Neural progenitor cell (in vitro differentiated cells): Measurements from ENCODE around the gene CA12. TPM values are rescaled to one million over a fixed set of nuclear protein-coding genes. Genes with fewer than 3 reads are reported as not detected.
A peak's percentile ranks its signal among the peaks of the same experiment; 100 is the strongest.

Experiments
- DNase-seq: peaks from one replicate; pipeline ENCODE4 v3.0.0-alpha.2; 2016; ENCODE audit warnings: low spot score
- H2AFZ ChIP-seq: fragments of 200-600 bp; sonication (generic); replicated peaks from 2 replicates; pipeline ENCODE4 v1.6.1; 2016; ENCODE audit warnings: antibody characterized with exemption
- H3F3A ChIP-seq: fragments of 200-600 bp; sonication (generic); 2 replicates; pipeline ENCODE4 v1.6.1; 2016; ENCODE audit warnings: antibody characterized with exemption, low read depth
- H3K27ac ChIP-seq: fragments of 200-600 bp; sonication (generic); 2 replicates; pipeline ENCODE4 v1.5.1; 2016; ENCODE audit warnings: mild to moderate bottlenecking
- H3K27me3 ChIP-seq: fragments of 200-600 bp; sonication (generic); 2 replicates; pipeline ENCODE4 v1.6.1; 2016; ENCODE audit warnings: mild to moderate bottlenecking, moderate library complexity
- H3K36me3 ChIP-seq: fragments of 200-600 bp; sonication (generic); 2 replicates; pipeline ENCODE4 v1.5.1; 2016
- H3K4me1 ChIP-seq: fragments of 200-600 bp; sonication (generic); 2 replicates; pipeline ENCODE4 v1.6.1; 2016; ENCODE audit warnings: mixed run types
- H3K4me2 ChIP-seq: fragments of 200-600 bp; sonication (generic); 2 replicates; pipeline ENCODE4 v1.6.1; 2016
- H3K4me3 ChIP-seq: fragments of 200-600 bp; sonication (generic); 2 replicates; pipeline ENCODE4 v1.5.1; 2016
- H3K79me2 ChIP-seq: fragments of 200-600 bp; sonication (generic); 2 replicates; pipeline ENCODE4 v1.6.1; 2016; ENCODE audit warnings: low read depth
- H3K9ac ChIP-seq: fragments of 200-600 bp; sonication (generic); 2 replicates; pipeline ENCODE4 v1.6.1; 2016
- H3K9me3 ChIP-seq: fragments of 200-600 bp; sonication (generic); 2 replicates; pipeline ENCODE4 v1.5.1; 2016; ENCODE audit warnings: low read depth
- H4K20me1 ChIP-seq: fragments of 200-600 bp; sonication (generic); 2 replicates; pipeline ENCODE4 v1.6.1; 2016; ENCODE audit warnings: low read depth
- H3K27ac Mint-ChIP-seq: 3 replicates; pipeline ENCODE4 v1.8.0; 2021; ENCODE audit warnings: mixed read lengths
- H3K27me3 Mint-ChIP-seq: 2 replicates; pipeline ENCODE4 v1.8.0; 2022; ENCODE audit warnings: low read depth, mild to moderate bottlenecking, inconsistent platforms, moderate library complexity, mixed read lengths; ENCODE audit not compliant: insufficient read depth
- H3K36me3 Mint-ChIP-seq: 3 replicates; pipeline ENCODE4 v1.8.0; 2021; ENCODE audit warnings: mixed read lengths
- H3K4me1 Mint-ChIP-seq: 3 replicates; pipeline ENCODE4 v1.8.0; 2021; ENCODE audit warnings: mixed read lengths
- H3K4me3 Mint-ChIP-seq: 3 replicates; pipeline ENCODE4 v1.8.0; 2021; ENCODE audit warnings: mild to moderate bottlenecking, moderate library complexity, mixed read lengths
- H3K9me3 Mint-ChIP-seq: 3 replicates; pipeline ENCODE4 v1.8.0; 2020; ENCODE audit warnings: mixed read lengths
- EZH2 ChIP-seq: fragments of 200-600 bp; sonication (generic); IDR thresholded peaks from 2 replicates; pipeline ENCODE4 v1.6.1; 2017; ENCODE audit warnings: antibody characterized with exemption, mild to moderate bottlenecking, moderate library complexity
- EZH2phosphoT487 ChIP-seq: fragments of 200-600 bp; sonication (generic); IDR thresholded peaks from 2 replicates; pipeline ENCODE4 v1.6.1; 2017; ENCODE audit warnings: antibody characterized with exemption
- total RNA-seq: library from RNA; depleted of rRNA; stranded (reverse); fragments of >200 nt; gene quantifications from 2 replicates; pipeline ENCODE4 v1.2.3, GENCODE V29; 2015; ENCODE audit warnings: low replicate concordance
- TF ChIP-seq, protein P1 (sequence below): fragments of 200-600 bp; sonication (generic); IDR thresholded peaks from 2 replicates; pipeline ENCODE4 v1.5.1; 2017; ENCODE audit warnings: antibody characterized with exemption, mild to moderate bottlenecking

CA12 gene
- total RNA-seq, 1 donor from 2014 or later = 0.45 TPM

DNA sequence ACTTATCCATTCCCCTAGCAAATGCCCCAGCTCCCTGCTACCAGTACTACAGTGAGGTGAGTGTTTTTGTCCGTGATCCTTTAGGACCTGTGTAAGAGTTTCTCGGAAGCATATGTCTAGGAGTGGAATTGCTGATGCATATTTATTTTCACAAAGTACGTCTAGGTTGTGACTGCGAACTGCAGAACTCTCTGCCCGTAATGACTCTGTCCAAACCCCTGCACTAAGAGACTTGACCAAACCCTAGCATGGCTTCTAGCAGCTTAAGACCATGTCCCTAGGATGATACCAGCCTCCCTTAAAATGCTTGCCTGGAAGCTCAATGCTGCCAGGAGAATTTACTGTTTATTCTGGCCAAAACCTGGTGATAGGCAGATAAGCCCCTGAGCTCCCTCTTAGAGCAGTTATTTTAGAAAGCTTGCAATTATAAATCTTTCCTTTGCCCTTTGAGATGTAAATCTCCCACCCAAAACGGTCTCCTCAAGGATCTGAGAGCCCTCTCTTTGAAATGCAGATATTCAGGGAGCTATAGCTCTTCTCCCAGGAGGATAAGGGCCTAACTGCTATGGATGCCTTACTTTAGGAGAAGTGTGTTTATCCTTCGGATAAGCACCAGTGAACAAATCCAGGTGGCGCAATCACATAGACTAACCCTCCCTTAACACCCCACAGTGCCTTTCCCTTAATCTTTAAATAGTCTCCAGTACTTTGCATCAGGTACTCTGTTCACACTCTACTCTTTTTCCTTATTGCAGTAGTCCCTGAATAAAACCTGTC is 14.7 kb upstream of the CA12 start:
- no peaks in the 10 kb centered on the region for H4K20me1 ChIP-seq
- no peak overlapping the region for H3K4me3 ChIP-seq
- H2AFZ ChIP-seq = no peak overlapping the region
- H3K27me3 Mint-ChIP-seq = peaks cover 5% of the 10 kb centered on the region
- DNase-seq = peak; percentile 49
- H3K27me3 ChIP-seq = no peaks in the 10 kb centered on the region
- no peak overlapping the region for H3K27ac ChIP-seq
- peak overlapping the region; percentile 29 for H3K4me2 ChIP-seq
- no peaks in the 10 kb centered on the region for H3K9me3 ChIP-seq
- H3K27ac Mint-ChIP-seq = no peak overlapping the region
- H3K36me3 ChIP-seq = no peaks in the 10 kb centered on the region
- H3K4me1 Mint-ChIP-seq = peaks cover 3% of the 10 kb centered on the region
- H3F3A ChIP-seq = peaks cover 13% of the 10 kb centered on the region
- H3K36me3 Mint-ChIP-seq = no peaks in the 10 kb centered on the region
- TF ChIP-seq EZH2 (no peak), EZH2phosphoT487 (no peak)
- TF ChIP-seq, protein P1, sequence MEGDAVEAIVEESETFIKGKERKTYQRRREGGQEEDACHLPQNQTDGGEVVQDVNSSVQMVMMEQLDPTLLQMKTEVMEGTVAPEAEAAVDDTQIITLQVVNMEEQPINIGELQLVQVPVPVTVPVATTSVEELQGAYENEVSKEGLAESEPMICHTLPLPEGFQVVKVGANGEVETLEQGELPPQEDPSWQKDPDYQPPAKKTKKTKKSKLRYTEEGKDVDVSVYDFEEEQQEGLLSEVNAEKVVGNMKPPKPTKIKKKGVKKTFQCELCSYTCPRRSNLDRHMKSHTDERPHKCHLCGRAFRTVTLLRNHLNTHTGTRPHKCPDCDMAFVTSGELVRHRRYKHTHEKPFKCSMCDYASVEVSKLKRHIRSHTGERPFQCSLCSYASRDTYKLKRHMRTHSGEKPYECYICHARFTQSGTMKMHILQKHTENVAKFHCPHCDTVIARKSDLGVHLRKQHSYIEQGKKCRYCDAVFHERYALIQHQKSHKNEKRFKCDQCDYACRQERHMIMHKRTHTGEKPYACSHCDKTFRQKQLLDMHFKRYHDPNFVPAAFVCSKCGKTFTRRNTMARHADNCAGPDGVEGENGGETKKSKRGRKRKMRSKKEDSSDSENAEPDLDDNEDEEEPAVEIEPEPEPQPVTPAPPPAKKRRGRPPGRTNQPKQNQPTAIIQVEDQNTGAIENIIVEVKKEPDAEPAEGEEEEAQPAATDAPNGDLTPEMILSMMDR = peak; percentile 12
- H3K9ac ChIP-seq = no peak overlapping the region
- H3K9me3 Mint-ChIP-seq = no peaks in the 10 kb centered on the region
- peaks cover 8% of the 10 kb centered on the region for H3K4me1 ChIP-seq
- no peaks in the 10 kb centered on the region for H3K79me2 ChIP-seq
- no peak overlapping the region for H3K4me3 Mint-ChIP-seq

DNA sequence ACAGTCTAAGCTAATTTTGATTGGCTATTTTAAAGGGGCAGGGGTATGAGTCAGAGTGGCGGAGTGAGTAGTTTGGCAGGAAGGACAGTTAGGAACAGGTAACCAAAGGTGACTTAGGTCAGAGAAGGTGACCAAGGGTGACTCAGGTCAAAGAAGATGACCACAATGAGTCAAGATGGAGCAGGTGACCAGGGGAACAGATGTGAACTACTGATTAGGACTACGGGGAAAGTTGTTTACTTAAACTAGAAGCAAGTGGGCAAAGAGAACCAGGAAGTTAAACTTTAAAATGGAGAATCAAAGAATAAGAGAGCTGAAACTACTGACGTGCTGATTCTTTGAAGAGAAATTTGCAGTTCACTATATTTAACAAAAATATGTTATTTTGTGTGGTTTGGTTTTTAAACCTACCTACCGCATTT is 14.1 kb upstream of the CA12 start:
- no peaks in the 10 kb centered on the region for H3K9me3 Mint-ChIP-seq
- Histone ChIP-seq H3F3A (peaks cover 13% of the 10 kb centered on the region), H2AFZ (no peak overlapping the region), H3K27ac (no peak overlapping the region), H3K36me3 (no peaks in the 10 kb centered on the region), H3K9me3 (no peaks in the 10 kb centered on the region), H3K9ac (no peak overlapping the region), H3K27me3 (no peaks in the 10 kb centered on the region), H3K4me3 (no peak overlapping the region), H3K79me2 (no peaks in the 10 kb centered on the region), H4K20me1 (no peaks in the 10 kb centered on the region), H3K4me2 (no peak overlapping the region), H3K4me1 (peaks cover 8% of the 10 kb centered on the region)
- H3K36me3 Mint-ChIP-seq = no peaks in the 10 kb centered on the region
- peaks cover 3% of the 10 kb centered on the region for H3K4me1 Mint-ChIP-seq
- no peak overlapping the region for H3K4me3 Mint-ChIP-seq
- peaks cover 5% of the 10 kb centered on the region for H3K27me3 Mint-ChIP-seq
- DNase-seq = no peak
- TF ChIP-seq, protein P1 = no peak
- no peak for TF ChIP-seq EZH2
- no peak for TF ChIP-seq EZH2phosphoT487
- no peak overlapping the region for H3K27ac Mint-ChIP-seq

DNA sequence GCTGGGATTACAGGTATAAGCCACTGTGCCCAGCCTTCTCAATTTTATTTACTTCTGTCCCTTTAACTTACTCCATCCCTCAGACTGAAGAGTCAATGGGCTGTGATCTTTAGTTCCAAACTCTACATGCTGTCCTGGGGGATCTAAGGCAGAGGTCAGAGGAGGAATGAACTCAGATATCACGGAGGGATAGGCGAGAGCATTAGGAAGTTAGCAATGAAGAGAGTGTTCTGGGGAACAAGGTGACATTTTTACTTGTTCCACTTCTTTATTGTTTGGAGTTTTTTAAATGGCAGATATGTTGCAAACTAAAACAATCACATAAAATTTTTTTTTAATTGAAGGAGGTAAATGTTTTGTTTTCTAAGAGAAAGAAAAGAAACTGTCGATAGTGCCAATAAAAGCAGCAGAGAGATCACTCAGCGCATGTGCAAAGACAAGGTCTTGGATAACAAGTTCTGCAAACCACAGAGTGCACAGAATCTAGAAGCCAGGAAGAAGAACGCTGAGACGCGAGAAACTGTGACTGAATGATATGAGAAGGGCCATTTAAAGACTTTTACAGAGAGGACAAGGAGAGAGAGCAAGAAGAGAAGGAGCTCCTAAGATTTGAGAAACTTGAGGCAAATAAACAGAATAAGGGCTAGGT is 10.8 kb upstream of the CA12 start:
- no peaks in the 10 kb centered on the region for H3K9me3 ChIP-seq
- peaks cover 13% of the 10 kb centered on the region for H3F3A ChIP-seq
- Mint-ChIP-seq H3K27ac (no peak overlapping the region), H3K4me3 (no peak overlapping the region), H3K4me1 (peaks cover 3% of the 10 kb centered on the region), H3K9me3 (no peaks in the 10 kb centered on the region), H3K27me3 (peaks cover 5% of the 10 kb centered on the region), H3K36me3 (no peaks in the 10 kb centered on the region)
- no peaks in the 10 kb centered on the region for H4K20me1 ChIP-seq
- no peak overlapping the region for H3K4me2 ChIP-seq
- H3K27me3 ChIP-seq = no peaks in the 10 kb centered on the region
- TF ChIP-seq EZH2phosphoT487 = no peak
- no peak for TF ChIP-seq EZH2
- TF ChIP-seq, protein P1 = no peak
- H2AFZ ChIP-seq = no peak overlapping the region
- H3K79me2 ChIP-seq = no peaks in the 10 kb centered on the region
- no peak overlapping the region for H3K9ac ChIP-seq
- H3K36me3 ChIP-seq = no peaks in the 10 kb centered on the region
- no peak for DNase-seq
- peaks cover 8% of the 10 kb centered on the region for H3K4me1 ChIP-seq
- no peak overlapping the region for H3K4me3 ChIP-seq
- H3K27ac ChIP-seq = no peak overlapping the region
